ENCODE results near the gene NTN3.

DNA sequence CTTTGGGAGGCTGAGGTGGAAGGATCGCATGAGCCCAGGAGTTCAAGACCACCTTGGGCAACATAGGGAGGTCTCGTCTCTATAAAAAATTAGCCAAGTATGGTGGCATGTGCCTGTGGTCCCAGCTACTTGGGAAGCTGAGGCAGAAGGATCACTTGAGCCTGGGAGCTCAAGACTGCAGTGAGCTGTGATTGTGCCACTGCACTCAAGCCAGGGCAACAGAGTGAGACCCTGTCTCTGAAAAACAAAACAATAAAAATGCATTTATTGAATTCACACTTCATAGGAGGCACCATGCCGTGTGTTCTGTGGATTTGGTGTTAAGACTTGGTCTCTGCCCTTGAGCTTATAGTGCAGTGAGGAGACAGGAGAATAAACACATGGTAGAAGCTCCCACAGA lies 6.2 kb downstream of the NTN3 start:
- TF ChIP-seq SP1 (IDR thresholded peaks at IDR 0.05; ENCODE audit: low read depth, low read length) (no peak), POLR2A (IDR thresholded peaks at IDR 0.05; ENCODE audit: control extremely low read depth in 1 of 2, low read depth in 2 of 2, low read length in 2 of 2) (no peak), SP4 (IDR thresholded peaks at IDR 0.05; ENCODE audit: low read length) (no peak), POLR2AphosphoS5 (IDR thresholded peaks at IDR 0.05; ENCODE audit: low read depth, low read length) (no peak), BRCA1 (IDR thresholded peaks at IDR 0.05; ENCODE audit: low read depth, low read length) (no peak)
- TF ChIP-seq, protein P1, sequence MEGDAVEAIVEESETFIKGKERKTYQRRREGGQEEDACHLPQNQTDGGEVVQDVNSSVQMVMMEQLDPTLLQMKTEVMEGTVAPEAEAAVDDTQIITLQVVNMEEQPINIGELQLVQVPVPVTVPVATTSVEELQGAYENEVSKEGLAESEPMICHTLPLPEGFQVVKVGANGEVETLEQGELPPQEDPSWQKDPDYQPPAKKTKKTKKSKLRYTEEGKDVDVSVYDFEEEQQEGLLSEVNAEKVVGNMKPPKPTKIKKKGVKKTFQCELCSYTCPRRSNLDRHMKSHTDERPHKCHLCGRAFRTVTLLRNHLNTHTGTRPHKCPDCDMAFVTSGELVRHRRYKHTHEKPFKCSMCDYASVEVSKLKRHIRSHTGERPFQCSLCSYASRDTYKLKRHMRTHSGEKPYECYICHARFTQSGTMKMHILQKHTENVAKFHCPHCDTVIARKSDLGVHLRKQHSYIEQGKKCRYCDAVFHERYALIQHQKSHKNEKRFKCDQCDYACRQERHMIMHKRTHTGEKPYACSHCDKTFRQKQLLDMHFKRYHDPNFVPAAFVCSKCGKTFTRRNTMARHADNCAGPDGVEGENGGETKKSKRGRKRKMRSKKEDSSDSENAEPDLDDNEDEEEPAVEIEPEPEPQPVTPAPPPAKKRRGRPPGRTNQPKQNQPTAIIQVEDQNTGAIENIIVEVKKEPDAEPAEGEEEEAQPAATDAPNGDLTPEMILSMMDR (IDR thresholded peaks at IDR 0.05; ENCODE audit: control extremely low read depth in 1 of 3, insufficient read depth in 1 of 3, low read depth in 1 of 3, low read length in 3 of 3) = no peak
